Measurements from ENCODE around the gene ZNF330. TPM values are rescaled to one million over a fixed set of nuclear protein-coding genes. Genes with fewer than 3 reads are reported as not detected.

Gene ZNF330
- polyA plus RNA-seq, 1 donor (not counting 4 experiments of a cell fraction or from before 2014, with no cell fraction given), result 31.1 TPM

DNA sequence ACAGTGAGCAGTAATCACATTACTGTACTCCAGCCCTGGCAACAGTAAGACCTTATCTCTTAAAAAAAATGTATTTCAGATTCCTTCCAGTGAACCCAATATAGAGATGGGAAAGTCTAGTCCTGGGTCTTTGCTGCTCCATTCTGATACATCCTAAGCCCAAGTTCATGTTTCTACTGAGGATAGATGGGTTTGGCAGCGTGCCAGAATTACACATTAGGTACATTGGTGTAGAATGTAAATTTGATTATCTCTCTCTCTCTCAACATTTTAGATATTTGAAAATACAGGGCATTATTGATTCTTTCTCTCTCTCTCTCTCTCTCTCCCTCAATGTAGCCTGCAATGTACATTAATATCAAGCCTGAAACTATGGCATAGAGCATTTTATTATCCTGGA lies 43.5 kb upstream of the ZNF330 start:
- FAIRE-seq (no peak), DNase-seq (ENCODE audit: low read depth, low spot score) (no peak)
- peaks cover 4% of the 10 kb centered on the region for H3K27me3 ChIP-seq (ENCODE audit: control insufficient read depth, extremely low read depth, insufficient read depth, low read length)
- H3K36me3 ChIP-seq (ENCODE audit: control insufficient read depth in 2 of 2, extremely low read depth in 1 of 2, insufficient read depth in 2 of 2, low read length in 2 of 2), result no peaks in the 10 kb centered on the region
- no peak overlapping the region for H2AFZ ChIP-seq (ENCODE audit: control insufficient read depth, low read length)
- H3K79me2 ChIP-seq (ENCODE audit: control insufficient read depth, insufficient read depth, low read length), result no peaks in the 10 kb centered on the region
- TF ChIP-seq EZH2 (IDR thresholded peaks at IDR 0.05; ENCODE audit: low read length), result no peak
- TF ChIP-seq, protein P1, sequence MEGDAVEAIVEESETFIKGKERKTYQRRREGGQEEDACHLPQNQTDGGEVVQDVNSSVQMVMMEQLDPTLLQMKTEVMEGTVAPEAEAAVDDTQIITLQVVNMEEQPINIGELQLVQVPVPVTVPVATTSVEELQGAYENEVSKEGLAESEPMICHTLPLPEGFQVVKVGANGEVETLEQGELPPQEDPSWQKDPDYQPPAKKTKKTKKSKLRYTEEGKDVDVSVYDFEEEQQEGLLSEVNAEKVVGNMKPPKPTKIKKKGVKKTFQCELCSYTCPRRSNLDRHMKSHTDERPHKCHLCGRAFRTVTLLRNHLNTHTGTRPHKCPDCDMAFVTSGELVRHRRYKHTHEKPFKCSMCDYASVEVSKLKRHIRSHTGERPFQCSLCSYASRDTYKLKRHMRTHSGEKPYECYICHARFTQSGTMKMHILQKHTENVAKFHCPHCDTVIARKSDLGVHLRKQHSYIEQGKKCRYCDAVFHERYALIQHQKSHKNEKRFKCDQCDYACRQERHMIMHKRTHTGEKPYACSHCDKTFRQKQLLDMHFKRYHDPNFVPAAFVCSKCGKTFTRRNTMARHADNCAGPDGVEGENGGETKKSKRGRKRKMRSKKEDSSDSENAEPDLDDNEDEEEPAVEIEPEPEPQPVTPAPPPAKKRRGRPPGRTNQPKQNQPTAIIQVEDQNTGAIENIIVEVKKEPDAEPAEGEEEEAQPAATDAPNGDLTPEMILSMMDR (optimal IDR thresholded peaks at IDR 0.05 in 1 of 3, IDR thresholded peaks at IDR 0.05 in 1 of 3, conservative IDR thresholded peaks at IDR 0.05 in 1 of 3; ENCODE audit: extremely low read depth in 1 of 3, insufficient read depth in 2 of 3, low read length in 3 of 3), result no peak
- H3K9me3 ChIP-seq (ENCODE audit: control insufficient read depth, low read depth, low read length), result no peaks in the 10 kb centered on the region
- no peaks in the 10 kb centered on the region for H3K4me1 ChIP-seq (ENCODE audit: control insufficient read depth, extremely low read depth, insufficient read depth, low read length)
- dilution Hi-C loops (cut with MboI; ENCODE audit: extremely low pct_ligation_motif_present, low sequenced_read_pairs), result no loop called here
- H3K9me1 ChIP-seq (ENCODE audit: control insufficient read depth, extremely low read depth, insufficient read depth, low read length), result no peaks in the 10 kb centered on the region
- H3K4me2 ChIP-seq (ENCODE audit: control insufficient read depth, extremely low read depth, insufficient read depth, low read depth, low read length), result no peak overlapping the region
- H4K20me1 ChIP-seq (ENCODE audit: control insufficient read depth, extremely low read depth, insufficient read depth, low read length), result no peaks in the 10 kb centered on the region
- H3K27ac ChIP-seq (ENCODE audit: control insufficient read depth, insufficient read depth, low read length), result no peak overlapping the region
- H3K4me3 ChIP-seq (ENCODE audit: control insufficient read depth in 2 of 3, extremely low read depth in 1 of 3, insufficient read depth in 2 of 3, low read depth in 1 of 3, low read length in 3 of 3), result no peak overlapping the region
- no peak overlapping the region for H3K9ac ChIP-seq (ENCODE audit: control insufficient read depth, extremely low read depth, insufficient read depth, low read length)

DNA sequence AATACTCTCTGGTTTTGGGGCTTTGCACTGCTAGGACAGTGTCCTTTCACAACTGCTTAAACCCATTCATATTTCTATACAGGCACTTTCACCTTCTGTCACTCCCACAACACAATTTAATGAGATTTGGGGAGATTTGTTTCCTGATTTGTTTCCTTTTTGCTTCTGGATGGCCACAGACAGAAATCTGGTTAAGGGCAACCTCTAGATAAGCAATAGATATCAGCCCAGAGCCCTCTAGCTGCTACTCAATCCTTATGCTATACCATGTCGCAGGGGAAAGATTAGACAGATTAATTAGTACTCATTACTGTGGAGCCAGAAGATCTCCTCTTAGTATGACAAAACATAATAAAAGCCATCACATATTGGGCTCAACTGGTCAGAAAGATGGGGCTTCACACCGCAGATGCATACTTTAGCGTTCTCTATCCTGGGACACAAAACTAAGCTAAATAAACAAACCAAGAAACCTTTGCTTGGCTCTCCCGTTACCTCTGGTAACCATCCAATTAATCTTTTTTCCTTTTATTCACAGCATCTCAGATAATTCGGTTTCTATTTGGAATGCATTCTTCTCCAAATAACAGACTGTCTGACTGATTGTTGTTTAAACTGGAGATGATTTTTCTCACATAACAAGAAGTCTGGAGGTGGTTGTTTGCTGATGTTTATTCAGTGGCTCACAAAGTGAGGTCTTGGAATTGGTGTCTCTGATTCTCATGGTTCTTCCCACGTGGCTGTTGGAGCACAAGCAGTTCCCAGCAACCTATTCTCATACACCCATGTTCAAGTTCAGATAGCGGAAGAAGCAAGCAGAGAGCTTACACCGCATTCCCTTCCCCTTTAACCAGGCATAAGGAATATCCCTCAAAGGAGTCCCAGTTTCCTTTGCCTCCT lies 41.0 kb upstream of the ZNF330 start:
- Histone ChIP-seq H2AFZ (ENCODE audit: control insufficient read depth, low read length) (no peak overlapping the region), H4K20me1 (ENCODE audit: control insufficient read depth, extremely low read depth, insufficient read depth, low read length) (no peaks in the 10 kb centered on the region), H3K27ac (ENCODE audit: control insufficient read depth, insufficient read depth, low read length) (no peak overlapping the region), H3K4me1 (ENCODE audit: control insufficient read depth, extremely low read depth, insufficient read depth, low read length) (no peaks in the 10 kb centered on the region), H3K79me2 (ENCODE audit: control insufficient read depth, insufficient read depth, low read length) (no peaks in the 10 kb centered on the region), H3K27me3 (ENCODE audit: control insufficient read depth, extremely low read depth, insufficient read depth, low read length) (peaks cover 4% of the 10 kb centered on the region), H3K9me3 (ENCODE audit: control insufficient read depth, low read depth, low read length) (no peaks in the 10 kb centered on the region), H3K36me3 (ENCODE audit: control insufficient read depth in 2 of 2, extremely low read depth in 1 of 2, insufficient read depth in 2 of 2, low read length in 2 of 2) (no peaks in the 10 kb centered on the region), H3K9me1 (ENCODE audit: control insufficient read depth, extremely low read depth, insufficient read depth, low read length) (no peaks in the 10 kb centered on the region), H3K9ac (ENCODE audit: control insufficient read depth, extremely low read depth, insufficient read depth, low read length) (no peak overlapping the region), H3K4me3 (ENCODE audit: control insufficient read depth in 2 of 3, extremely low read depth in 1 of 3, insufficient read depth in 2 of 3, low read depth in 1 of 3, low read length in 3 of 3) (no peak overlapping the region), H3K4me2 (ENCODE audit: control insufficient read depth, extremely low read depth, insufficient read depth, low read depth, low read length) (no peak overlapping the region)
- FAIRE-seq (no peak), DNase-seq (ENCODE audit: low read depth, low spot score) (no peak)
- dilution Hi-C loops (cut with MboI; ENCODE audit: extremely low pct_ligation_motif_present, low sequenced_read_pairs), result no loop called here
- TF ChIP-seq, protein P1 (optimal IDR thresholded peaks at IDR 0.05 in 1 of 3, IDR thresholded peaks at IDR 0.05 in 1 of 3, conservative IDR thresholded peaks at IDR 0.05 in 1 of 3; ENCODE audit: extremely low read depth in 1 of 3, insufficient read depth in 2 of 3, low read length in 3 of 3), result no peak
- TF ChIP-seq EZH2 (IDR thresholded peaks at IDR 0.05; ENCODE audit: low read length), result no peak
